ENCODE data around the gene PKDCC.

Gene PKDCC

DNA sequence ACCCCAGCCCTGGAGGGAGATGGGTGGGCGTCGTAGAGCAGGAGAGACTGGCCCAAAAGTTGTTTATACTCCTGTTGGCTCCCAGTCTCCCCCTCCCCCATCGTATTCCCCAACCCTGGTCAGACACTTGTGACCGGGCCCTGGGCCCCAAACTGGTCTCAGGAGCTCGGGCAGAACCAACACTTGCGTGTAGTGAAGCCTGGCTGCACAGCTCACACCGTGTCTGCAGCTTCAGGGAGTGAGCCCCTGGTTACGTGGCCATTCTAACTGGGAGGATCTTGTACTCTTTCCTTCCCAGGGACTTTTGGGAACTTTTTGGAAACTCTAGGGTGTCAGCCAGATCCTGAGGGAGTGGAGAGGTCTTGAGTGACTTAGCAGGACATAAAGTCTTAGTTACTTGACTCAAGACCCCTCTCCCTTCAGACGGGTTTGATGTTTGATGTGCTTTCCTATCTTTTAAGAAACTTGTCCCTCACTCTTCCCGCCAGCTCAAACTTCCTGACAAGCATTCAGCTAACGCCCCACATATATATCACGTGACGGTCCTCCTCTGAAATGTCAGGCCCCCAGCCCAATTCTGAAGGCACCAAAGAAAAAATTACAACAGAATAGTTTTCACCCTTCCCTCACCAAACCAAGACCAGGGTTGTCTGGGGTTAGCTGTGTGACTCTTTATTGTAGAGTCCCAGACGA lies 2.3 kb downstream of the PKDCC start:
- no peak for DNase-seq

GRCh38 chr2:42050703-42051542 lies 3.1 kb downstream of the PKDCC start:
- no peak for DNase-seq

- no peak for DNase-seq
Observed at GRCh38 chr2:42051543-42052235, 3.9 kb downstream of the PKDCC start.

GRCh38 chr2:42052702-42053481 lies 5.1 kb downstream of the PKDCC start:
- DNase-seq, result no peak

DNA sequence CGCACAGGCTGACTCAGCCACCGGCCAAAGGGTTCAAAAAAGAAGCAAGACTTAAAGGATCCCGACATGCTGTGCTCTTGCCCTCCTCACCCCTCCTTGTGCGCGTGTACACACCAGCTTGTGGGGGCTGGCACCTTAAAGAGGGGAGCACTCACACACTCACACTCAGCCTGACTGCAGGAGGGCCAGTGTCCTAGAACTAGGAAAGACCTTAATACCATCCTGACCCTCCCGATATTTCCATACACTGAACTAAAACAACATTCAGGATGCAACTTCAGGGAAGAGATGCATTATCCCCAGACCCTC lies 5.6 kb downstream of the PKDCC start:
- no peak for DNase-seq

- DNase-seq, result no peak
Observed at GRCh38 chr2:42053791-42054701, 6.2 kb downstream of the PKDCC start.

DNA sequence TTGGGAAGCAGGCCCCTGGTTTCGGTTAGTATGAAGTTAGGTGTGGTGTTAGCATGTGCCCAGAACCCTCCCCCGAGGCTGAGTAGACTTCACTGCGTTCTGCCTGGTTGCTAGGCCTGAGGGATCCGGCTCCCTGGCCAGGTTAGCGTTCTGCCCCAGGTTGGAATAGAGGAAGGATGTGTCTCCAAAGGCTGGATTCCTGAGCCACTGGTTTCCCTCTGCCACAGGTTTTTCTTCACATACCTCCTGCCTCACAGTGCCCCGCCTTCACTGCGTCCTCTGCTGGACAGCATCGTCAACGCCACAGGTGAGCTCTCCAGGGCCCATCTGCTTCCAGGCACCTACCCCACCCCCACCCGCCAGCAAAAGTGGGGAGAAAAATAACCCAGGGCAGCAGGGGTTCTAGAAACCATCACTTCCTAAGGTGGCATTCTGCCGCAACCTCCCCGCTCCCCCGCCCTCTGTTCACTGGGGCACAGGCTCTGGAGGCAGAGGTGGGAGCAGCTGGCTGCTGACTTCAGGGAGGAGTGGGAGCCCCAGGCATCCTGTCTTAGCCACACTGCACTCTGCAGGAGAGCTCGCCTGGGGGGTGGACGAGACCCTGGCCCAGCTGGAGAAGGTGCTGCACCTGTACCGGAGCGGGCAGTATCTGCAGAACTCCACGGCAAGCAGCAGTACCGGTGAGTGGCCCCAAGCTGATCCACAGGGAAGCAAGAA lies 7.1 kb downstream of the PKDCC start:
- DNase-seq, result no peak

DNA sequence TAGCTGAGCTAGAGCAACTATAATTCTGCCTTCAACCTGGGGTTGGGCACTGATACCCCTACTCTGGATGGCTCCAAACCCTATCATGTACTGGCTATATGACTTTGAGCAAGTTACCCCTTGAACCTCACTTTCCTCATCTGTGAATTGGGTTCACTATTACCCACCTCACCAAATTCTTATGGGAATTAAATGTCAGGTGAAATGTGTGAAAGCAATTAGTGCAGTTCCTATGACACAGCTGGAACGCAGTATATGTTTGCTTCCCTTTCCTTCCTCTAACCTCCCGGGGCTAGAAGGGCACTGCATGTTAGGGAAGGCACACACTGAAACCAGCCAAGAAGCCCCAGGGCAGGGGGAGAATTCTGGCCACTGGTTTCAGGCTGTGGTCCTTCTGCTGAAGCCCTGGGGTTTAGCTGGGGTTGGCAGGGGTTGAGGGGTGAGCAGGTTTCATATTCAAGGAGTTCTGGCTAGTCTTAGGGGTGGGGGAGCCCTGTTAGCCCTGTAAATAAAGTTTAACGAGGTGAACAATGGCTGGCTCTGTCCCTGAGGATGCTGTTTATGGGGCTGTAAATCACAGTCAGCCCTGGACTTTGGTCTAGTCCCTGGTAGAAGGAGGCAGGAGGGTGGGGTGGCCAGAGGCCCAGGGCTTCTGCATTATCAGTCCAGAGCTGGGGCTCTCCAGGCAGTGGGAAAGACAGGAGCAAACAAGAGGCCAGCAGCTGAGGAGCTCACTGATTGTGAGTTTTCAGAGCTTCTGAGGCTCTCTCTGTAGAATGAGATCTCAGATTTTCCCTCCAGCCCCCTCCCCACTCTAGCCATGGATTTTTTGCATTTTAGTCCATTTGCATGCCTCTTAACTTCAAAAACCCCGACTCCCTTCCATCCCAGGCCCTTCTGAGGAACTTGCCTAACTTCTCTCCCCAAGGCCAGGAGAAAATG lies 8.0 kb downstream of the PKDCC start:
- no peak for DNase-seq

- DNase-seq, result no peak
Observed at GRCh38 chr2:42057159-42057901, 9.5 kb downstream of the PKDCC start.

- no peak for DNase-seq
Observed at GRCh38 chr2:42057902-42058450, 10.2 kb downstream of the PKDCC start.

GRCh38 chr2:42059261-42059898 lies 11.6 kb downstream of the PKDCC start:
- no peak for DNase-seq

- no peak for DNase-seq
Observed at GRCh38 chr2:42060028-42060427, 12.2 kb downstream of the PKDCC start.

- no peak for DNase-seq
Observed at GRCh38 chr2:42060718-42061619, 13.1 kb downstream of the PKDCC start.

- no peak for DNase-seq
Observed at GRCh38 chr2:42061839-42062238, 14.0 kb downstream of the PKDCC start.

GRCh38 chr2:42063431-42064171 lies 15.8 kb downstream of the PKDCC start:
- no peak for DNase-seq

- DNase-seq, result no peak
Observed at GRCh38 chr2:42064417-42064942, 16.7 kb downstream of the PKDCC start.
